A673 (cell line): ENCODE measurements around the gene SEBOX. TPM values are rescaled to one million over a fixed set of nuclear protein-coding genes. Genes with fewer than 3 reads are reported as not detected.

Source experiments
- BruUV-seq: library from RNA; stranded (reverse); fragments of 400-500 nt; replicated peaks from 2 replicates; lab custom pipeline; 2021; lab: Mats Ljungman, UMichigan
- CTCF ChIA-PET: fragments of 300-600 bp; sonication (Branson Sonifier 250); formaldehyde crosslinking; loops from one replicate; lab custom pipeline; 2022; ENCODE audit warnings: antibody characterized with exemption; lab: Charles Lee
- POLR2A ChIA-PET: fragments of 300-600 bp; sonication (Branson Sonifier 250); formaldehyde crosslinking; loops from one replicate; lab custom pipeline; 2022; ENCODE audit warnings: antibody characterized with exemption; ENCODE audit not compliant: low non-redundant PET; lab: Charles Lee
- DNase-seq: peaks from one replicate; pipeline ENCODE4 v3.0.0-alpha.2; 2015; ENCODE audit warnings: low spot score
- H3K27ac ChIP-seq: fragments of 200-600 bp; sonication (generic); 2 replicates; pipeline ENCODE4 v1.5.1; 2016; ENCODE audit warnings: mixed run types, low read depth, mild to moderate bottlenecking, mixed read lengths, antibody characterized with exemption, low read length; ENCODE audit not compliant: poor library complexity, severe bottlenecking
- H3K27me3 ChIP-seq: fragments of 200-600 bp; sonication (generic); replicated peaks from 2 replicates; pipeline ENCODE4 v1.6.1; 2017; ENCODE audit warnings: mixed run types, low read depth, mild to moderate bottlenecking, mixed read lengths, antibody characterized with exemption, low read length; ENCODE audit not compliant: insufficient read depth, poor library complexity
- H3K36me3 ChIP-seq: fragments of 200-600 bp; sonication (generic); 2 replicates; pipeline ENCODE4 v1.6.1; 2016; ENCODE audit warnings: mixed run types, mild to moderate bottlenecking, mixed read lengths, antibody characterized with exemption, low read length; ENCODE audit not compliant: insufficient read depth, poor library complexity, severe bottlenecking
- H3K4me1 ChIP-seq: fragments of 200-600 bp; sonication (generic); 2 replicates; pipeline ENCODE4 v1.6.1; 2017; ENCODE audit warnings: mixed run types, mild to moderate bottlenecking, mixed read lengths, antibody characterized with exemption, low read length; ENCODE audit not compliant: insufficient read depth, poor library complexity, severe bottlenecking
- H3K4me3 ChIP-seq: fragments of 200-600 bp; sonication (generic); 2 replicates; pipeline ENCODE4 v1.5.1; 2016; ENCODE audit warnings: low read depth, mixed run types, mild to moderate bottlenecking, mixed read lengths, low read length; ENCODE audit not compliant: poor library complexity, severe bottlenecking
- H3K9me3 ChIP-seq: fragments of 200-600 bp; sonication (generic); 2 replicates; pipeline ENCODE4 v1.6.1; 2016; ENCODE audit warnings: mixed run types, low read depth, mild to moderate bottlenecking, mixed read lengths, antibody characterized with exemption, low read length; ENCODE audit not compliant: poor library complexity, severe bottlenecking
- CTCF ChIP-seq: fragments of 300-800, 200-600 bp; sonication (generic); conservative IDR thresholded peaks from 2 replicates; pipeline ENCODE4 v1.5.1; 2017; ENCODE audit warnings: low read depth, mild to moderate bottlenecking, antibody characterized with exemption, low read length, moderate library complexity, mixed read lengths
- EZH2 ChIP-seq: fragments of 200-600 bp; sonication (generic); IDR thresholded peaks from 2 replicates; pipeline ENCODE4 v1.6.1; 2017; ENCODE audit warnings: borderline replicate concordance, low read depth, mild to moderate bottlenecking, mixed read lengths, antibody characterized with exemption, low read length; ENCODE audit not compliant: poor library complexity, severe bottlenecking
- intact Hi-C: fragments of 100-400 bp; cut with micrococcal nuclease; formaldehyde crosslinking; loops from one replicate; pipeline ENCODE4 v1.10.0; 2022; ENCODE audit not compliant: unreplicated experiment
- total RNA-seq: library from RNA; stranded (reverse); gene quantifications from 2 replicates; pipeline ENCODE4 v1.2.3, GENCODE V29; 2021

The SEBOX gene
- total RNA-seq, 1 experiment from 2014 or later = not detected

- Histone ChIP-seq H3K27me3 (no peaks in the 10 kb centered on the region), H3K36me3 (peaks cover 20% of the 10 kb centered on the region), H3K4me1 (no peaks in the 10 kb centered on the region), H3K4me3 (no peak overlapping the region), H3K27ac (no peak overlapping the region), H3K9me3 (no peaks in the 10 kb centered on the region)
- TF ChIP-seq CTCF (no peak), EZH2 (no peak)
- CTCF ChIA-PET = no interaction called here
- intact Hi-C loops = no loop called here
- POLR2A ChIA-PET = no interaction called here
- BruUV-seq = no TSS peak
- DNase-seq = no peak
Measured at GRCh38 chr17:28395426-28395825, 30.4 kb upstream of the SEBOX start.

- TF ChIP-seq CTCF = no peak
- H3K27me3 ChIP-seq = no peaks in the 10 kb centered on the region
- BruUV-seq = no TSS peak
- H3K4me1 ChIP-seq = no peaks in the 10 kb centered on the region
- H3K36me3 ChIP-seq = peaks cover 28% of the 10 kb centered on the region
- no peak overlapping the region for H3K4me3 ChIP-seq
- ChIA-PET CTCF (no interaction called here), POLR2A (no interaction called here)
- DNase-seq = no peak
- H3K27ac ChIP-seq = no peak overlapping the region
- H3K9me3 ChIP-seq = no peaks in the 10 kb centered on the region
- intact Hi-C loops = no loop called here
Measured at GRCh38 chr17:28394337-28395116, 29.5 kb upstream of the SEBOX start.

- no TSS peak for BruUV-seq
- DNase-seq = no peak
- no peak overlapping the region for H3K4me3 ChIP-seq
- H3K4me1 ChIP-seq = no peaks in the 10 kb centered on the region
- peaks cover 37% of the 10 kb centered on the region for H3K36me3 ChIP-seq
- H3K9me3 ChIP-seq = no peaks in the 10 kb centered on the region
- no peak for TF ChIP-seq CTCF
- H3K27ac ChIP-seq = no peak overlapping the region
- no peaks in the 10 kb centered on the region for H3K27me3 ChIP-seq
- ChIA-PET CTCF (no interaction called here), POLR2A (no interaction called here)
- intact Hi-C loops = no loop called here
Measured at GRCh38 chr17:28392491-28392890, 27.5 kb upstream of the SEBOX start.
